GM15510 (cell line): Measurements from ENCODE around the gene TTC21B.

ENCODE experiments used
- POLR2A ChIP-seq: IDR thresholded peaks from 3 replicates; pipeline ENCODE4 v1.6.1; 2011; ENCODE audit warnings: borderline replicate concordance; ENCODE audit not compliant: insufficient read length; ENCODE audit errors: extremely low read depth

The TTC21B gene

DNA sequence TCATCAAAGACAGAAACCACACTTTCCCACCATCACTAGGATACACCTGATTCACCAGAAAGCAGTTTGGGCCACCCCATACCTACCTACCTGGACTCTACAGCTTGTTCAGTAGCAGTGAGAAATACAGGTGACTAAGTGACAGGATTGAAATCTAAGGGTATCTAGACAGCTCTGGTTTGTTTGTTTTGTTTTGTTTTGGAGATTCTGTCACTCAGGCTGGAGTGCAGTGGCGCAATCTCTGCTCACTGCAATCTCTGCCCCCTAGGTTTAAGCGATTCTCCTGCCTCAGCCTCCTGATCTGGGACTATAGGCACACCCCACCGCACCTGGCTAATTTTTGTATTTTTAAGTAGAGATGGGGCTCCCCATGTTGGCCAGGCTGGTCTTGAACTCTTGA is 3.1 kb downstream of the TTC21B start:
- TF ChIP-seq POLR2A, result no peak

DNA sequence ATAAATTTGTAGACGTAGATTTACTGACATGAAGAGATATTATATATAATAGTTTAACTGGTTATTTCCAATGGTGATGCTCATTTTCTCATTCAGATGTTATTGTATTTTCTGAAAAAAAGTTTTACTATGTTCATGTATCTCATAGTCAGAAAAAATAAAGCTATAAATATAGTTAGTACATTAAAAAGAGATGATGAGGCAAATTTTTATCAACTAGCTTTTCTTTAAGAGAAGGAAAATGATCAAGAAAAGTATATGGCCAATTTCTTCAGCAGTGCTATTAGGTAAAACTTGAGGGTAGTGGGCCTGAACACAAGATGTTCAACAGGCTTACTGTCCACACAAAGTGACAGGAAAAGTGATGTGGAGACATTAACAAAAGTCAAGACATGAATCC is 11.7 kb downstream of the TTC21B start:
- no peak for TF ChIP-seq POLR2A

DNA sequence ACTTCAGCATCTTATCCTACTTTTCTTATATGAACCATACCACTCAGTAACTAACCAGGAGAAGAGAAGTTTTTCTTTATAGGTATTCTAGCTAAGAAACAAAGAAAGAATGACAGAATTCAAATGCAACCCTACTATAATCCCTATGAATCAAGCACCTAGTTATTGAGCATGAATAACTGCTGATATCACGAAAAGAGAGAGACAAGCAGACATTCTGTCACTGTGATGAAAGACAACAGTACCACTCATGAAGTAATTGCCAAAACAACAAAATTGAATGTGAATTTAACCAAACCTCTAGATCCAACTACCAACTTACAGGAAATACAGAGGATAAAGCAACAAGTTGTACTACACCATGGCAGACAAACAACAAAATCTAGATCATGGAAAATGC is 15.3 kb downstream of the TTC21B start:
- no peak for TF ChIP-seq POLR2A

DNA sequence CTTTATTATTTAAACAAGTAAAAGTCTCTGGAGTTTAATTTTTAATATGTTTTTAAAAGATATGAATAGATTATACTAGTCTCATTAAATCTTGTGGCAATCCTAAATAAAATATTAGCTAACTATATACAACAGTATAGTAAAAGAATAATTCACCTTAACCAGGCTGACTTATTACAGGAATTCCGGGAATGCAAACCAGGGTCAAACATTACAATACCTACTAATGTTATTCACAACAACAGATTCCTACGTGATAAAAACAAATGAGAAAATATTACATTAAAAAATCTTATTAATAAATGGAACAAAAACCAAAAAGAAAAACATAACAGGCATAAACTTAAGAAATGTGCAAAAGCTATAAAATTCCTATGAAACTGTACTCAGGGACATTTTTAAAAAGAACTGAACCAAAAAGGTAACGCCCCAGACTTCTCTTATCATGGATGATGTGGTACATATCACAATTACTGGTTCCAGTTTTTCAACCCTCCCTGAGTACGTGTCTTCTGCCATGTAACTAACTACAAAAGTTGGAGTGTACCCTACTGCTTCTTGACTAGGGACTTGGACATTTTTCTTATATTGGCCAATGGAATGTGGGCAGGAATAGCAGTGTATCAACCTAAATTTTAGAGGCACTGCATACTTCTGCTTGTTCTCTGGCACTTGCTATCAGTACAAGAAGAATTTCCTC is 20.2 kb downstream of the TTC21B start:
- no peak for TF ChIP-seq POLR2A

DNA sequence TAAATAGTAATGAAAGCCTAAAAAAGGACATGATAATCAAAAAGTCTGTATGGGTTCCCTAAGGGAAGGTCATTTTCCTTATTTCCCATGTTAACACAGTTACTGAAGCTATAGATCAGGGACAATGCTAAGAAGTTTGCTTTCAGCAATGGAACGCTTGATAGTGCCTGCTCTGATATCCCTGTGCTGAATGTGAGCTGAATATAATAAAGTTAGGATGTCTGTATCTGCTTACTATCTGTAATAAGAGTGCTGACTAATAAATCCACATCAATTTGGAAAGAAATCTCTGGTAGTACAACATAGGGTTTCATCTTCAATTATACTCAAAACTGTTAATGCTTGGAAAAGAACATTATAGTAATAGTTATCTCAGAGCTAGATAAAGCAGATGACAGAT is 25.8 kb downstream of the TTC21B start:
- no peak for TF ChIP-seq POLR2A

DNA sequence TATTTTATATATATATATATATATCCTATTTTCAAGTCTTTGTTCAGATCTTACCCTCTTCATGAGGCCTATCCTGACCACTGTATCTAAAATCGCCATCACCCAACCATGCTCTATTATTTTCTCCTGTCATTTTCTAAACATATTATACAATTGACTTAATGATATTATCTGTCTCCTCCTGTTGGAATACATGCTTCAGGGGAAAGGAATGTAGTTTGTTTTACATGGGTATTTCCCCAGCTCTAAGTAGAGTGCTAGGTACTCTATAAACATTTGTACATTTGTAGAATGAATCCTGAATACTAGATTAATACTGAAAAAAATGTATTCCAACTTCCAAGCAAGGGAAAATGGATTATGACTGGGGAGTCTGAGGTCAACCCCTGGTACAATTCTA is 26.2 kb downstream of the TTC21B start:
- TF ChIP-seq POLR2A, result no peak

DNA sequence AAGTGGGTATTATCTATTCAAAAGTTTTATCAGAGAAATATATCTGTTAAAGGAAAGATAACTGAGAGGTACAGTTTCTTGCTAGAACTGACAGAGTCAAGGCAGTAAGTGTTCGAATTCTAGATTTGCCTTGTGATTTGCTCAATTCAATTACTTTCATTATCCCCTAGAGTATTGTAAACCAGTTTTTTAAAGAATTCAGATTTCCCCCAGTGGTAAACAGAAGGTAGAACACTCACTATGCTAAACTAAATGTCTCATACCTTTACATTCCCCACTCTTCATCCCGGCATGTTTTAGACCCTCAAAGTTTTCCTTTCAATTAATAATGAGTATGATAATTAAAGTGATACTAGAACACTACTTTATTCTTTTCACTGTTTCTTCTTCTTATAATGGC is 28.6 kb downstream of the TTC21B start:
- TF ChIP-seq POLR2A, result no peak

DNA sequence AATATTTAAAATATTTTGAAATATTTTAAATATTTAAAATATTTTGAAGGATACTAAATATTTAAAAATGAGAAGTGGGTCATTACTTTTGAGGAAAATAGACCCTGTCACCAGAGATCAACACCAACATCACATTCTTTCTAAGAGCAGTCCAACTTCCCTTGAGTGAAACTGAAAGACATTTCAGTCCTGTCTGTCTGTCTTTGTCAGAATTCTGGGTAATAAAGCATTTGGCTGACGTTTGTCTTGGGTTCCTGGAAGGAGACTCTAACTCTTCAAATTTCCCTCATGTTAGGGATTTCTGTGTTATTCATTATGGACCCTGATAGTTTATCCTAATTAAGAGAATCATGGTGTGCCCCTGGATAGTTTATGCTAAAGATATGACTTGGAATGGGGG is 32.8 kb downstream of the TTC21B start:
- TF ChIP-seq POLR2A, result no peak

DNA sequence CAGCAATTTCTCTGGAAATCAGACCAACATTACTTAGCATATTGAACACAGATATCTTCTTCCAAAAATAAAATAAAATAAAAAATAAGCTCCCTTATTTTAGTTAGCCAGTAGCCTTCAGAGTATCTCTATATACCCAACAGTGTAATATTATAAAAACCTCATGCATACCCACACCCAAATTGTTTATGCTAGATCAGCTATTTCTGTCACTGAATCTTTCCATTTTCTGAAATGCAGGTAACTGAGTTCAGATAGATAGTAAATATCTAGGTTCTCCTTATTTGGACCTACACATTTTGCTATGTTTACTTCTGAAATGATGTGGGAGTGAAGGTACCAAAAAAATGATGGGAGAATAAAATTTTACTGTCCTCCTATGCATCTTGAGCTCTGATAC is 39.9 kb downstream of the TTC21B start:
- no peak for TF ChIP-seq POLR2A

DNA sequence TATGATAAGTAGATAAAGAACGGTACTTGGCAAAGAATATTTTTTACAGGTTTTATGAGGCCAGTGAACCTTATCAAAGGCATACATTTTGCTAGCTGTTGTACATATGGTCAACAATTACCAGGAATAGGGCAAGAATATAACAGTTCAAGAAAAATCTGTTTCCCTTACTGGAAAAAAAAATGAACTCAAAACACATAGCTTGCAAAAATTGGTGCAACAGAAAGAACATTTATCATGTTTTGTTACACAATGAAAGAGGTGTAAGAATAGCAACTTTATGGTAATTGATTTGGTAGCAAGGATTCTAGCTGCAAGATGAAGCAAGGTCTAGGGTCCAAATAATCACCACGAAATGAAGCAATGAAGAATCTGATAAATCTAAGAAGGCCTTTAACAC is 41.6 kb downstream of the TTC21B start:
- no peak for TF ChIP-seq POLR2A

DNA sequence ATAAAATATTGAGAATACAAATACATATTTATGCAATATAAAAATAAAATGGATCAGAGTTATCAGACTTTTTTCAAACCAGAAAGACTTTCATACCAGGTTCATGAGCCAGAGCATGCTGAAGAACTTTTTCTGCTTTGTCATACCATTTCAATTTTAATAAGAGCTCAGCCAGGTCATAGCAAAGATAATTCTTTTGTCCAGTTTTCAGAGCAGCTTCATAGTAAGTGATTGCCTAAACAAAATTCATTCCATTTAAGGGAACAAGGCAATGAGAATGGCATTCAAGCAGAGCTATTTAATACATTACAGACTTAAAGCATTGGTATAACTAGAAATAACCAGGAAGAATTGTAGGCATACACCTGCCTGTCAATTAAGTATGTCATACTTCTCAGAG is 42.3 kb downstream of the TTC21B start:
- no peak for TF ChIP-seq POLR2A

DNA sequence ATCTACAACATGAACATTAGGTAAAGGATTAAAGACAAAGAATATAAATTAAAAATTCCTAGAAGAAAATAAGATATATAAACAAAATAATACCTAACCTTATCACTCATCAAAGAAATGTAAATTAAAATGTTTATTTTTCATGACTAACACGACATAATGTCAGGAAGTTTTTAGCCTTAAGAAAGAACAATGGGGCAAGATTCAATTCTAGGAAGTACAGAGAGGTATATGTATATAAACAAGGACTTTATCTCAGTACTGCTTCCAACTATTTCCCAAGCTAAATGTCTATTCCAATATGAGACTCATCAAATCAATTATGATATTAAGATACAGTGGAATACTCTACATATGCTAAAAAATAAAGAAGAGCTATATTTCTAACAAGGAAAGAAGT is 44.1 kb downstream of the TTC21B start:
- TF ChIP-seq POLR2A, result no peak

DNA sequence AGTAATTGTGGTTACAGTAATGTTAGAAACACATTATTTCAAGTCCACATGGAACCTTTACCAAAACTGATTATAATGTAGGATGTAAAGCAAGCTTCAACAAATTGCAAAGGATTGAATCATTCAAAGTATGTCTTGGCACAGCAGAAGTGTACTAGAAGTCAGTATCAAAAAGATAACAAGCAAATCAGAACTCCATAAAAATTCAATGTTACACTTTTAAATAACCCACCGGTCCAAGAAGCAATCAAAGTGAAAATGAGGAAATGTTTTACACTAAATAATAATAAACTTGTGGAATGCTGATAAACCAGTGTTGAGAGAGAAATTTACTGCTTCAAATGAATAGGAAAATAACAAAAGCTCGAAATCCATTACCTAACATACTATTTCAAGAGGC is 47.7 kb downstream of the TTC21B start:
- TF ChIP-seq POLR2A, result no peak

DNA sequence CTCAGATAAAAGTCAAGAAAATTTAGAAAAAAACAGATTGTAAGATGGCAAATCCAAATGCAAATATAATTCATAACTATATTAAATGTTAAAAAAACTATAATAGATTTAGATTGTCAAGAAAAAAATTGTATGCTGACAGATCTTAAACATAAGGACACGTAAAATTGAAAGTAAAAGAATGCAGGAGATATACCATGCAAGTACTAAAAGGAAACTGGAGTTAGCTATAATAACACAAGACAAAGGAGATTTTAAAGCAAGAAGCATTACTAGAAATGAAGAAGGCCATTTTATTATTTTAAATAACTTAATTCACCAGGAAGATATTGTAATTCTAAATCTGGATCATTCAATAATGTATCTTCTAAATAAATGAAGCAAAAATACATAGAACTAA is 48.3 kb downstream of the TTC21B start:
- no peak for TF ChIP-seq POLR2A

DNA sequence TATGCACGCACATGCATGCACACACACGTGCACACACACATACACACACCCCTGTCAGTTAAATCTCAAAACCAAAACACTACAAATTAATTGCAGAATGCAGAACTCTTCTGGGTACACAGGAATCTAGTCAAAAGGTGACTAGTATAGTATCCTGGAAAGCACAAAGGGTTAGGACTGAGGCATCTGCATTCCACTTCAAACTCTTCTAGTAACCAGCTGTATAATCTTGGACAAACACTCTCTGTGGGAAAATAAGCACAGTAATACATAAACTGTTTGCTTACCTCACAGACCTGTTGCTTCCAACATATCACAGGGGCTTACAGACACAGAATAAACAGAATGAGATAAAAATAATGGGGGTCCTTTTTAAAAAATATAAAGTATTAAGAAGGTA is 49.1 kb downstream of the TTC21B start:
- no peak for TF ChIP-seq POLR2A

DNA sequence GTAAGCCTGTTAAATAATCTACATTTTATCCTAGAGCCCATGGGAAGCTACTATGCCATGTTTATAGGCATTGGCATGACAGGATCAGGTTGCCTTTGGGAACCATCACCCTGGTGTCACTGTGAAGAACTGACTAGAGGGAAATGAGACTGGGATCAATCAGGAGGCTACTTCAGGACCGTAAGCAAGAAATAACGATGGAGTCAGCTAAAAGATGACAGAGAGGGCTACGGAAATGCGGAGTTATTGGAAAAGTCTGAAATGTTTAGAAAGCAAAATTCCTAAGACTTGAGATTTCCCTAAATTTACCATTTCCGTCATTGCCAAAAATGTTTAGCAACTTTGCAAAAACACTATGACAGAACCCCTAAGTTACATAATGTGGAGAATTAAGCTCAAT is 50.2 kb downstream of the TTC21B start:
- TF ChIP-seq POLR2A, result no peak

DNA sequence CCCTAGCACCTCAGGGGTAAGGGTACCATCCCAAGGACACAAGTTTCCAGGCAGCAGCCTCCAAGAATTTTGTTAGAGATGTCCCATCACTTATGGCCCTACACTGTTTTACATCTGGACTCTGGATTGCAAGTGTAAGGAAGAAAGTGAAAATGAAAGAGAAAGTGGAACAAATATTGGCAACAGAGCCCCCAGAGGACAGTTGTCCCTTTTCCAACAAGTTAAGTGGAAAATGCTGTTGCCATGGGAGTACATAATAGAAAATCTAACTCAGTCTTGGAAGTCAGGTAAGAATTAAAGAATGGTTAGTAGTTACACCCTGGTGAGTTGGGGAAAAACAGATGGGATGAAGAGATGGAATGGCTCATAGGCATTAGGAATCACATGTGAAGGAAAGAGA is 50.6 kb downstream of the TTC21B start:
- no peak for TF ChIP-seq POLR2A
